NCI-H1694 (cell line): ENCODE data around the gene KCNIP4.
A peak's percentile ranks its signal among the peaks of the same experiment; 100 is the strongest.

ENCODE experiments used
- DNase-seq: peaks from one replicate; lab custom pipeline; 2025; lab: John Stamatoyannopoulos, UW

KCNIP4 gene

GRCh38 chr4:21457086-21457840 is 491.3 kb downstream of the KCNIP4 start:
- DNase-seq, result no peak

GRCh38 chr4:21454831-21455230 is 493.7 kb downstream of the KCNIP4 start:
- DNase-seq, result no peak

GRCh38 chr4:21454201-21454600 is 494.4 kb downstream of the KCNIP4 start:
- no peak for DNase-seq

GRCh38 chr4:21452931-21453330 is 495.6 kb downstream of the KCNIP4 start:
- no peak for DNase-seq

- peak; percentile 73 for DNase-seq
Observed at GRCh38 chr4:21451032-21451431, 497.5 kb downstream of the KCNIP4 start.

GRCh38 chr4:21450331-21450730 is 498.2 kb downstream of the KCNIP4 start:
- no peak for DNase-seq

- no peak for DNase-seq
Observed at GRCh38 chr4:21447301-21448054, 501.1 kb downstream of the KCNIP4 start.

- DNase-seq, result no peak
Observed at GRCh38 chr4:21420166-21420565, 528.4 kb downstream of the KCNIP4 start.

- DNase-seq, result no peak
Observed at GRCh38 chr4:21415728-21416127, 532.8 kb downstream of the KCNIP4 start.

- DNase-seq, result no peak
Observed at GRCh38 chr4:21413807-21414370, 534.7 kb downstream of the KCNIP4 start.

GRCh38 chr4:21411086-21411485 is 537.5 kb downstream of the KCNIP4 start:
- DNase-seq, result no peak

GRCh38 chr4:21410372-21410771 is 538.2 kb downstream of the KCNIP4 start:
- DNase-seq, result no peak

GRCh38 chr4:21387683-21388082 is 560.9 kb downstream of the KCNIP4 start:
- no peak for DNase-seq

GRCh38 chr4:21386166-21386780 is 562.3 kb downstream of the KCNIP4 start:
- DNase-seq, result no peak

- no peak for DNase-seq
Observed at GRCh38 chr4:21385706-21386105, 562.9 kb downstream of the KCNIP4 start.

- DNase-seq, result no peak
Observed at GRCh38 chr4:21384609-21385008, 564.0 kb downstream of the KCNIP4 start.

- no peak for DNase-seq
Observed at GRCh38 chr4:21380861-21381260, 567.7 kb downstream of the KCNIP4 start.

- no peak for DNase-seq
Observed at GRCh38 chr4:21377046-21377445, 571.5 kb downstream of the KCNIP4 start.

GRCh38 chr4:21376176-21376575 is 572.4 kb downstream of the KCNIP4 start:
- no peak for DNase-seq

- no peak for DNase-seq
Observed at GRCh38 chr4:21374641-21375368, 573.8 kb downstream of the KCNIP4 start.

- DNase-seq, result no peak
Observed at GRCh38 chr4:21367567-21367966, 581.0 kb downstream of the KCNIP4 start.

GRCh38 chr4:21366840-21367239 is 581.7 kb downstream of the KCNIP4 start:
- no peak for DNase-seq
